ENCODE data around the gene UBR4. TPM values are rescaled to one million over a fixed set of nuclear protein-coding genes. Genes with fewer than 3 reads are reported as not detected.
"Not testable (repeated sequence)": the region's sequence is repeated elsewhere in the genome, so short reads cannot be mapped to it uniquely, and the experiment has no call there.

The UBR4 gene
- total RNA-seq, 2 donors from 2014 or later: 97.7 to 114 TPM

DNA sequence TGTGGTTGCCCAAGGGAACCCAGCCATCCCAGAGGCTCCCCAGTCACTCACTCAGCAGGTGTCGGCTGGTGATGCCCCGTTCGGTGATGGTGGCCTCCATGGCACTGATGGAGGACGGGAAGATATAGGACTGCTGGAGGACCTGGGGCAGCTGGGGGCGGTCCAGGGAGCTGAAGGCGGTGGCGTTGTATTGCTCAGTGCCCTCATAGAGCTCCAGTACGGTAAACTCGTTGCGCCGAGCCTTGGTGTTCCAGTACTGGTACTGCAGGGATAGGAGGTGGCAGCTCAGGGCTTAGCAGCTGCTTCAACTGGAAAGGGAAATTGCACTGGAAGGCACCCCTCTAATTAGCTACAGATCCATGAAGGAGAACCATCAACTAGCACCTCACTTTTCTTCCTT is 12.5 kb upstream of the UBR4 start:
- H3K27ac ChIP-seq: no peak overlapping the region
- no peaks in the 10 kb centered on the region for H3K36me3 ChIP-seq
- no peaks in the 10 kb centered on the region for H3K9me3 ChIP-seq
- DNase-seq: no peak
- H3K4me1 ChIP-seq: no peaks in the 10 kb centered on the region
- intact Hi-C loops (cut with DNase I): no loop called here
- H3K27me3 ChIP-seq: no peaks in the 10 kb centered on the region
- TF ChIP-seq, protein P1, sequence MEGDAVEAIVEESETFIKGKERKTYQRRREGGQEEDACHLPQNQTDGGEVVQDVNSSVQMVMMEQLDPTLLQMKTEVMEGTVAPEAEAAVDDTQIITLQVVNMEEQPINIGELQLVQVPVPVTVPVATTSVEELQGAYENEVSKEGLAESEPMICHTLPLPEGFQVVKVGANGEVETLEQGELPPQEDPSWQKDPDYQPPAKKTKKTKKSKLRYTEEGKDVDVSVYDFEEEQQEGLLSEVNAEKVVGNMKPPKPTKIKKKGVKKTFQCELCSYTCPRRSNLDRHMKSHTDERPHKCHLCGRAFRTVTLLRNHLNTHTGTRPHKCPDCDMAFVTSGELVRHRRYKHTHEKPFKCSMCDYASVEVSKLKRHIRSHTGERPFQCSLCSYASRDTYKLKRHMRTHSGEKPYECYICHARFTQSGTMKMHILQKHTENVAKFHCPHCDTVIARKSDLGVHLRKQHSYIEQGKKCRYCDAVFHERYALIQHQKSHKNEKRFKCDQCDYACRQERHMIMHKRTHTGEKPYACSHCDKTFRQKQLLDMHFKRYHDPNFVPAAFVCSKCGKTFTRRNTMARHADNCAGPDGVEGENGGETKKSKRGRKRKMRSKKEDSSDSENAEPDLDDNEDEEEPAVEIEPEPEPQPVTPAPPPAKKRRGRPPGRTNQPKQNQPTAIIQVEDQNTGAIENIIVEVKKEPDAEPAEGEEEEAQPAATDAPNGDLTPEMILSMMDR (IDR thresholded peaks at IDR 0.05): no peak
- H3K9ac ChIP-seq (ENCODE audit: low read depth in 2 of 2, low read length in 2 of 2): no peak overlapping the region
- no peak overlapping the region for H3K4me3 ChIP-seq

DNA sequence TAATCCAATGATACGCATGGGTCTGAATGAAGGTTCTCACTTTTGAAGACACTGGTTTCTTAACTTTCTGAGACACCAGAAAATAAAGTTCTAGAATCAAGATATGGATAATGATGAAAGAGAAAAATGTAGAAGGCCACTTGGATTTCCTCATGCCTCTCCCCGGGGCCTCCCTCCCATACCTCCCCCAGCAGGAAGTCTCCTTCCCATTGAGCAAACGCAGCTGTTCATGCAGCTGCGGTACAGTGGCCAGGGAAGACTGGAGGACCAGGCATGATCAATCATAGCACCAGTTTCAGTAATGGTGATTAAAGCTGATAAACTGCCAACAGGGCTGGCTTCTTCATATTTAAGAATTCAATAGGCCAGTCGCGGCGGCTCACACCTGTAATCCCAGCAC is 10.9 kb upstream of the UBR4 start:
- TF ChIP-seq, protein P1 (IDR thresholded peaks at IDR 0.05): no peak
- DNase-seq: no peak
- Histone ChIP-seq H3K27me3 (no peaks in the 10 kb centered on the region), H3K9me3 (no peaks in the 10 kb centered on the region), H3K9ac (ENCODE audit: low read depth in 2 of 2, low read length in 2 of 2) (no peak overlapping the region), H3K36me3 (no peaks in the 10 kb centered on the region), H3K4me1 (no peaks in the 10 kb centered on the region), H3K4me3 (no peak overlapping the region), H3K27ac (no peak overlapping the region)
- intact Hi-C loops (cut with DNase I): no loop called here

DNA sequence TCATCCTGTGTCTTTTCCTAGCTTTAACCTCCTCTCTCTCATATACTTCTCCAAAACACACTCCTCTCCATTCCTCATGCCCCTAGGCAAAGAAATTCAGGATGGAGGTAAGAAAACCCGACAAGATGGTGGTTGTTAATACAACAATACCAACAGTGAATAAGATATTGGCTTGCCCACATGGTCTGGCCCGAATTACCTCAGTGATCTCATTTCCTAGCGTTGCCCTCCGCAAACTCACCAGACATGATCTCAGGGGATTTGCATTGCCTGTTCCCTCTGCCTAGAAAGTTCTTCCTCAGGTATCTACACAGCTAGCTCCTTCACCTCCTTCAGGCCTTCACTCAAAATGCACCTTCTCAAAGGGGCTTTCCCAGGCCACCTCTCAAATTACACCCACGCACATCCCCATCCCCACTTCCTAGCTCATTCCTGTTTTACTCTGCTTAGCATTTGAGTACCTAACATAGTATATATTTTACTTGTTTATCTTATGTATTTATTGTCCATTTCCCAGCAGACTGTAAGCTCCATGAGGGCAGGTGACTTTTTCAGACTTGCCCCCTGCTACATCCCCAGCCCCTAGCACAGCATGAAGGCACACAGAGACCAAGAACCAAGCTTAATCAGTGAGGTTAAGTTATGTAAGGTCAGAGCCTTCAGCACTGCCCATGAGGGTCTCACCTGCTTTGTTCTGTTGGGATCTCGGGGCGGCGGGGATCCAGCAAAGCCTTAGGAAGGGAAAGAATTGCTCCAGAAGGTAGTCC is 10.2 kb upstream of the UBR4 start:
- H3K4me1 ChIP-seq: no peaks in the 10 kb centered on the region
- no peaks in the 10 kb centered on the region for H3K9me3 ChIP-seq
- H3K27me3 ChIP-seq: no peaks in the 10 kb centered on the region
- TF ChIP-seq, protein P1 (IDR thresholded peaks at IDR 0.05): no peak
- H3K36me3 ChIP-seq: no peaks in the 10 kb centered on the region
- no peak overlapping the region for H3K4me3 ChIP-seq
- no peak for DNase-seq
- H3K9ac ChIP-seq (ENCODE audit: low read depth in 2 of 2, low read length in 2 of 2): no peak overlapping the region
- intact Hi-C loops (cut with DNase I): no loop called here
- no peak overlapping the region for H3K27ac ChIP-seq

DNA sequence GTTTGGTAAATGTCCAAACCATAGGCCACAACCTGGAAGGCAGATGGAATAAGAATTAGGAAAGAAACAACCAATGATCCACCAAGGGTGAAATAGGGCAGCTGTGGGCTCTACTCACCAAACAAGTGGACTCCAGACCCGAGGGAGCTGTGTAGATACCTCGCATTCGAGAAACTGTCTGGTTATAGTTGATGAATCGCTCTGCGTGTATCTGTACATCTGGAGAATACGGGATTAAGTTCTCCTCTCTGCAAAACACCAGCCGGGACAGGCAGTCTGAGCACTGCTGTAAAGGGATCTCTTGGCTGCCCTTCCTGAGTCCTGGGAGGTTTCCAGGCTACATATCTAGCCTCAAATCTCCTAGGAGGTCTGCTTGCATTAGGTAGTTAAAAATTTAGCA is 9.4 kb upstream of the UBR4 start:
- no peaks in the 10 kb centered on the region for H3K36me3 ChIP-seq
- no peaks in the 10 kb centered on the region for H3K27me3 ChIP-seq
- H3K9ac ChIP-seq (ENCODE audit: low read depth in 2 of 2, low read length in 2 of 2): no peak overlapping the region
- H3K4me3 ChIP-seq: no peak overlapping the region
- no peaks in the 10 kb centered on the region for H3K9me3 ChIP-seq
- no peak for DNase-seq
- no peak overlapping the region for H3K27ac ChIP-seq
- TF ChIP-seq, protein P1 (IDR thresholded peaks at IDR 0.05): no peak
- H3K4me1 ChIP-seq: no peaks in the 10 kb centered on the region
- intact Hi-C loops (cut with DNase I): no loop called here

DNA sequence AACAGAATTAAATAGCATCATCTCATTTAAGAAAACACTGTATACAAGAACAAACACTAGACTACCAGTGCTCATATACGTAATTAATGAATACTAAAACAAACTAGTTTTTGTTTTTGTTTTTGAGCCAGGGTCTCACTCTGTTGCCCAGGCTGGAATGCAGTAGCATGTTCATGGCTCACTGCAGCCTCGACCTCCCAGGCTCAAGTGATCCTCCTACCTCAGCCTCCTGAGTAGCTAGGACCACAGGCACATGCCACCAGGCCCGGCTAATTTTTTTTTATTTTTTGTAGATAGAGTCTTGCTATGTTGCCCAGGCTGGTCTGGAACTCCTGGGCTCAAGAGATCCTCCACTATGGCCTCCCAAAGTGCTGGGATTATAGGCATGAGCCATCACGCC is 6.5 kb upstream of the UBR4 start:
- H3K27me3 ChIP-seq; intact Hi-C loops (cut with DNase I); H3K9me3 ChIP-seq; DNase-seq; H3K4me1 ChIP-seq; H3K9ac ChIP-seq (ENCODE audit: low read depth in 2 of 2, low read length in 2 of 2); H3K27ac ChIP-seq; H3K36me3 ChIP-seq; H3K4me3 ChIP-seq: not testable (repeated sequence)

DNA sequence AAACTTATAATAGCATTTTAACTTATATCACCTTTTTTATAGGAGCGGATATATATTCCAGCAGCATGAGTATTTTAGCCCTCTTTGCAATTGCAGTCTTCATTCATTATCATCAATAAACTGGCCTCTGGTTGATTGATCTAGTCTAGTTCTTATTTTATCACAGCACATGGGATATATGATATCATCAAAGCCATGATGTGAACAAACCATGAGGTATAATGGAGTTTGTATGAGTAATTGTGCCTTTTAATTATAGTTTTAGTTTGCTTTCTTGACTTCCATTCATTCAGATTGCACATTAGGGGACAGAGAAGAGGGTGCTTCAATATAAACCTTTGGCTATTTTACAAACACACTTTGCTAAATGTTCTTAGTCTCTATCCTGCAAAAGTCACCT is 3.5 kb upstream of the UBR4 start:
- TF ChIP-seq, protein P1 (IDR thresholded peaks at IDR 0.05): no peak
- Histone ChIP-seq H3K9me3 (no peaks in the 10 kb centered on the region), H3K9ac (ENCODE audit: low read depth in 2 of 2, low read length in 2 of 2) (no peak overlapping the region), H3K4me3 (no peak overlapping the region), H3K36me3 (no peaks in the 10 kb centered on the region), H3K4me1 (peaks cover 5% of the 10 kb centered on the region), H3K27ac (no peak overlapping the region), H3K27me3 (no peaks in the 10 kb centered on the region)
- DNase-seq: no peak
- intact Hi-C loops (cut with DNase I): no loop called here
